ENCODE measurements around the gene PHOSPHO2. TPM values are rescaled to one million over a fixed set of nuclear protein-coding genes. Genes with fewer than 3 reads are reported as not detected.

Gene PHOSPHO2
- total and polyA plus RNA-seq, 9 of the 15 experiments (the other 6 are each of a cell fraction or from before 2014, with no cell fraction given): 7.8 to 19.1 (median 11.7) TPM

DNA sequence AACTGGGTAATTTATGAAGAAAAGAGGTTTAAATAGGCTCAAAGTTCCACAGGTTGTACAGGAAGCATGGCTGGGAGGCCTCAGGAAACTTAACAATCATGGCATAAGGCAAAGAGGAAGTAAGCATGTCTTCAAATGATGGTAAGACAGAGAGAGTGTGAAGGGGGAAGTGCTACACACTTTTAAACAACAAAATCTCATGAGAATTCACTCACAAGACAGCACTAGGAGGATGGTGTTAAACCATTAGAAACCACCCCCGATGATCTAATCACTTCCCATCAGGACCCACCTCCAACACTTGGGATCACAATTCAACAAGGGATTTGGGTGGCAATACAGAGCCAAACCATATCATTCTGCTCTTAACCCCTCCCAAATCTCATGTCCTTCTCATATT is 34.9 kb upstream of the PHOSPHO2 start (continued):
- TF ChIP-seq, protein P1, sequence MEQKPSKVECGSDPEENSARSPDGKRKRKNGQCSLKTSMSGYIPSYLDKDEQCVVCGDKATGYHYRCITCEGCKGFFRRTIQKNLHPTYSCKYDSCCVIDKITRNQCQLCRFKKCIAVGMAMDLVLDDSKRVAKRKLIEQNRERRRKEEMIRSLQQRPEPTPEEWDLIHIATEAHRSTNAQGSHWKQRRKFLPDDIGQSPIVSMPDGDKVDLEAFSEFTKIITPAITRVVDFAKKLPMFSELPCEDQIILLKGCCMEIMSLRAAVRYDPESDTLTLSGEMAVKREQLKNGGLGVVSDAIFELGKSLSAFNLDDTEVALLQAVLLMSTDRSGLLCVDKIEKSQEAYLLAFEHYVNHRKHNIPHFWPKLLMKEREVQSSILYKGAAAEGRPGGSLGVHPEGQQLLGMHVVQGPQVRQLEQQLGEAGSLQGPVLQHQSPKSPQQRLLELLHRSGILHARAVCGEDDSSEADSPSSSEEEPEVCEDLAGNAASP (IDR thresholded peaks at IDR 0.05): no peak
- TF ChIP-seq MXI1 (IDR thresholded peaks at IDR 0.05; ENCODE audit: low read depth, low read length) (no peak), PURB (CRISPR knock-in tag; IDR thresholded peaks at IDR 0.05; ENCODE audit: low read depth) (no peak), FOXJ2 (tag; IDR thresholded peaks at IDR 0.05) (no peak), CC2D1A (IDR thresholded peaks at IDR 0.05) (peak; percentile 19; the same call in 1 of the 2 replicates), SP1 (CRISPR knock-in tag; IDR thresholded peaks at IDR 0.05) (peak; percentile 30; the same call in 1 of the 2 replicates), MTA1 (IDR thresholded peaks at IDR 0.05; ENCODE audit: borderline replicate concordance) (peak; percentile 24; the same call in 1 of the 2 replicates), ZNF699 (CRISPR knock-in tag; IDR thresholded peaks at IDR 0.05; ENCODE audit: insufficient replicate concordance) (no peak), ZBTB7A (IDR thresholded peaks at IDR 0.05; ENCODE audit: borderline replicate concordance, control insufficient read depth, low read depth, low read length) (no peak), ATF7 (IDR thresholded peaks at IDR 0.05) (peak; percentile 41), NFE2 (IDR thresholded peaks at IDR 0.05; ENCODE audit: low read depth) (no peak), PML (IDR thresholded peaks at IDR 0.05; ENCODE audit: low read length) (no peak), BRD9 (IDR thresholded peaks at IDR 0.05; ENCODE audit: low read depth, partially characterized antibody) (no peak)
- TF ChIP-seq, protein P2, sequence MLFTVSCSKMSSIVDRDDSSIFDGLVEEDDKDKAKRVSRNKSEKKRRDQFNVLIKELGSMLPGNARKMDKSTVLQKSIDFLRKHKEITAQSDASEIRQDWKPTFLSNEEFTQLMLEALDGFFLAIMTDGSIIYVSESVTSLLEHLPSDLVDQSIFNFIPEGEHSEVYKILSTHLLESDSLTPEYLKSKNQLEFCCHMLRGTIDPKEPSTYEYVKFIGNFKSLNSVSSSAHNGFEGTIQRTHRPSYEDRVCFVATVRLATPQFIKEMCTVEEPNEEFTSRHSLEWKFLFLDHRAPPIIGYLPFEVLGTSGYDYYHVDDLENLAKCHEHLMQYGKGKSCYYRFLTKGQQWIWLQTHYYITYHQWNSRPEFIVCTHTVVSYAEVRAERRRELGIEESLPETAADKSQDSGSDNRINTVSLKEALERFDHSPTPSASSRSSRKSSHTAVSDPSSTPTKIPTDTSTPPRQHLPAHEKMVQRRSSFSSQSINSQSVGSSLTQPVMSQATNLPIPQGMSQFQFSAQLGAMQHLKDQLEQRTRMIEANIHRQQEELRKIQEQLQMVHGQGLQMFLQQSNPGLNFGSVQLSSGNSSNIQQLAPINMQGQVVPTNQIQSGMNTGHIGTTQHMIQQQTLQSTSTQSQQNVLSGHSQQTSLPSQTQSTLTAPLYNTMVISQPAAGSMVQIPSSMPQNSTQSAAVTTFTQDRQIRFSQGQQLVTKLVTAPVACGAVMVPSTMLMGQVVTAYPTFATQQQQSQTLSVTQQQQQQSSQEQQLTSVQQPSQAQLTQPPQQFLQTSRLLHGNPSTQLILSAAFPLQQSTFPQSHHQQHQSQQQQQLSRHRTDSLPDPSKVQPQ (CRISPR knock-in tag; IDR thresholded peaks at IDR 0.05; ENCODE audit: borderline replicate concordance): no peak
- TF ChIP-seq, protein P3, sequence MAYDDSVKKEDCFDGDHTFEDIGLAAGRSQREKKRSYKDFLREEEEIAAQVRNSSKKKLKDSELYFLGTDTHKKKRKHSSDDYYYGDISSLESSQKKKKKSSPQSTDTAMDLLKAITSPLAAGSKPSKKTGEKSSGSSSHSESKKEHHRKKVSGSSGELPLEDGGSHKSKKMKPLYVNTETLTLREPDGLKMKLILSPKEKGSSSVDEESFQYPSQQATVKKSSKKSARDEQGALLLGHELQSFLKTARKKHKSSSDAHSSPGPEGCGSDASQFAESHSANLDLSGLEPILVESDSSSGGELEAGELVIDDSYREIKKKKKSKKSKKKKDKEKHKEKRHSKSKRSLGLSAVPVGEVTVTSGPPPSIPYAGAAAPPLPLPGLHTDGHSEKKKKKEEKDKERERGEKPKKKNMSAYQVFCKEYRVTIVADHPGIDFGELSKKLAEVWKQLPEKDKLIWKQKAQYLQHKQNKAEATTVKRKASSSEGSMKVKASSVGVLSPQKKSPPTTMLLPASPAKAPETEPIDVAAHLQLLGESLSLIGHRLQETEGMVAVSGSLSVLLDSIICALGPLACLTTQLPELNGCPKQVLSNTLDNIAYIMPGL (CRISPR knock-in tag; IDR thresholded peaks at IDR 0.05): no peak
- TF ChIP-seq, protein P4, sequence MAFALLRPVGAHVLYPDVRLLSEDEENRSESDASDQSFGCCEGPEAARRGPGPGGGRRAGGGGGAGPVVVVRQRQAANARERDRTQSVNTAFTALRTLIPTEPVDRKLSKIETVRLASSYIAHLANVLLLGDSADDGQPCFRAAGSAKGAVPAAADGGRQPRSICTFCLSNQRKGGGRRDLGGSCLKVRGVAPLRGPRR (CRISPR knock-in tag; IDR thresholded peaks at IDR 0.05): no peak
- TF ChIP-seq, protein P5, sequence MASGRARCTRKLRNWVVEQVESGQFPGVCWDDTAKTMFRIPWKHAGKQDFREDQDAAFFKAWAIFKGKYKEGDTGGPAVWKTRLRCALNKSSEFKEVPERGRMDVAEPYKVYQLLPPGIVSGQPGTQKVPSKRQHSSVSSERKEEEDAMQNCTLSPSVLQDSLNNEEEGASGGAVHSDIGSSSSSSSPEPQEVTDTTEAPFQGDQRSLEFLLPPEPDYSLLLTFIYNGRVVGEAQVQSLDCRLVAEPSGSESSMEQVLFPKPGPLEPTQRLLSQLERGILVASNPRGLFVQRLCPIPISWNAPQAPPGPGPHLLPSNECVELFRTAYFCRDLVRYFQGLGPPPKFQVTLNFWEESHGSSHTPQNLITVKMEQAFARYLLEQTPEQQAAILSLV (tag; IDR thresholded peaks at IDR 0.05): no peak
- TF ChIP-seq, protein P6, sequence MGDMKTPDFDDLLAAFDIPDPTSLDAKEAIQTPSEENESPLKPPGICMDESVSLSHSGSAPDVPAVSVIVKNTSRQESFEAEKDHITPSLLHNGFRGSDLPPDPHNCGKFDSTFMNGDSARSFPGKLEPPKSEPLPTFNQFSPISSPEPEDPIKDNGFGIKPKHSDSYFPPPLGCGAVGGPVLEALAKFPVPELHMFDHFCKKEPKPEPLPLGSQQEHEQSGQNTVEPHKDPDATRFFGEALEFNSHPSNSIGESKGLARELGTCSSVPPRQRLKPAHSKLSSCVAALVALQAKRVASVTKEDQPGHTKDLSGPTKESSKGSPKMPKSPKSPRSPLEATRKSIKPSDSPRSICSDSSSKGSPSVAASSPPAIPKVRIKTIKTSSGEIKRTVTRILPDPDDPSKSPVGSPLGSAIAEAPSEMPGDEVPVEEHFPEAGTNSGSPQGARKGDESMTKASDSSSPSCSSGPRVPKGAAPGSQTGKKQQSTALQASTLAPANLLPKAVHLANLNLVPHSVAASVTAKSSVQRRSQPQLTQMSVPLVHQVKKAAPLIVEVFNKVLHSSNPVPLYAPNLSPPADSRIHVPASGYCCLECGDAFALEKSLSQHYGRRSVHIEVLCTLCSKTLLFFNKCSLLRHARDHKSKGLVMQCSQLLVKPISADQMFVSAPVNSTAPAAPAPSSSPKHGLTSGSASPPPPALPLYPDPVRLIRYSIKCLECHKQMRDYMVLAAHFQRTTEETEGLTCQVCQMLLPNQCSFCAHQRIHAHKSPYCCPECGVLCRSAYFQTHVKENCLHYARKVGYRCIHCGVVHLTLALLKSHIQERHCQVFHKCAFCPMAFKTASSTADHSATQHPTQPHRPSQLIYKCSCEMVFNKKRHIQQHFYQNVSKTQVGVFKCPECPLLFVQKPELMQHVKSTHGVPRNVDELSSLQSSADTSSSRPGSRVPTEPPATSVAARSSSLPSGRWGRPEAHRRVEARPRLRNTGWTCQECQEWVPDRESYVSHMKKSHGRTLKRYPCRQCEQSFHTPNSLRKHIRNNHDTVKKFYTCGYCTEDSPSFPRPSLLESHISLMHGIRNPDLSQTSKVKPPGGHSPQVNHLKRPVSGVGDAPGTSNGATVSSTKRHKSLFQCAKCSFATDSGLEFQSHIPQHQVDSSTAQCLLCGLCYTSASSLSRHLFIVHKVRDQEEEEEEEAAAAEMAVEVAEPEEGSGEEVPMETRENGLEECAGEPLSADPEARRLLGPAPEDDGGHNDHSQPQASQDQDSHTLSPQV (IDR thresholded peaks at IDR 0.05): peak; percentile 64; the same call in 1 of the 2 replicates
